Activated CD8-positive, alpha-beta memory T cell treated with anti-CD3 and anti-CD28 coated beads, Interleukin-2, amount 50 U/mL, for 4 hours (primary cell): ENCODE results near the gene DLG2.

Experiments
- DNase-seq: peaks from one replicate; pipeline ENCODE4 v3.0.0-alpha.2; 2020

Gene DLG2

DNA sequence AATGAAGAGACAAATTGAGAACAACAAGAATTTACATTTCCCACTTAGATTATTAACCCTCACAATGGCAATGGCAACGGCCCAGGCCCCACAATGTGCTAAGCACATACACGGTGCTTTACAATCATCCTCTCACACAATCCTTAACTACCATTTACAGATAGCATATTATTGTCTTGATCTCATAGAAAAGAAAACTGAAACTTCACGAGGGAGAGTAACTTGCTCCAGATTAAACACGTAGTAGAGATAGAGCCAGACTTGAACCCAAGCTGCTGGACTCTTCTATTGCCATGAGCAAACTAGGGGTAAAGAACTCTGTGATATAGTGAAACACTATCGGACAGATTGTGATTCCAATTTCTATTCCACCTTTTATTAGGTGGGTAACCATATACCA, 665.1 kb downstream of the DLG2 start:
- DNase-seq, result no peak

- no peak for DNase-seq
Observed at GRCh38 chr11:84958295-84958694, 668.8 kb downstream of the DLG2 start.

DNA sequence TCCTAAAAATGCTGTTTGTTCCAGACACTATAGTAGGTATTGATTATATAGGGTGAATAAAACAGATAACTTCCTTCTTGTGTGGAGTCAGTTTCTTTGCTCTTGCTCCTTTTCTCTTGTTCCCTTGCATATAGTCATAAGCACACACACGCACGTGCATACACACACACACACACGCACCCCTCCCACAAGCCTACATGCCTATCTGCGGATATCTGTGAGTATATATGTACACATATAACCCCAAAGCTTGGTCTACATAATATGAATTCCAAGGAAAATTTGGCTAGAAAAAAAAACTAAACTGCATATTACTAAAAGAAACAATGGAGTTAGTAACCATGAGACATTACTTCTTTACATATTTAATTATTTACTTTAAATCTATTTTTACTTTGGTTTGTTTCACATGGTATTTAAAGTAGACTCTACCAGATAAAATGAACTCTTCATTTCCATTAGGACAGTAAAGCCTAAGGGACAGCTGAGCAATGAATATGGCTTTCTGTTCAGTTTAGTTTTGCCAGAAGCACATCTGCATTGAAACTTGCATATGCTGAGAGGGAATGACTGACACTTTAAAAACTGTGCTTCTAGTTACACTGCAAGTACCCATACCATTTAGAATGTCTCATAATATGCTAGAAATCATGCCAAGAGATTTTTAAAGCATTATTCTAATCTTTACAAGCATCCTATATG, 676.4 kb downstream of the DLG2 start:
- no peak for DNase-seq

GRCh38 chr11:84947970-84948580, 679.1 kb downstream of the DLG2 start:
- no peak for DNase-seq

GRCh38 chr11:84947070-84947469, 680.1 kb downstream of the DLG2 start:
- DNase-seq, result no peak

GRCh38 chr11:84930863-84931262, 696.3 kb downstream of the DLG2 start:
- DNase-seq, result no peak

GRCh38 chr11:84929738-84930137, 697.4 kb downstream of the DLG2 start:
- no peak for DNase-seq

DNA sequence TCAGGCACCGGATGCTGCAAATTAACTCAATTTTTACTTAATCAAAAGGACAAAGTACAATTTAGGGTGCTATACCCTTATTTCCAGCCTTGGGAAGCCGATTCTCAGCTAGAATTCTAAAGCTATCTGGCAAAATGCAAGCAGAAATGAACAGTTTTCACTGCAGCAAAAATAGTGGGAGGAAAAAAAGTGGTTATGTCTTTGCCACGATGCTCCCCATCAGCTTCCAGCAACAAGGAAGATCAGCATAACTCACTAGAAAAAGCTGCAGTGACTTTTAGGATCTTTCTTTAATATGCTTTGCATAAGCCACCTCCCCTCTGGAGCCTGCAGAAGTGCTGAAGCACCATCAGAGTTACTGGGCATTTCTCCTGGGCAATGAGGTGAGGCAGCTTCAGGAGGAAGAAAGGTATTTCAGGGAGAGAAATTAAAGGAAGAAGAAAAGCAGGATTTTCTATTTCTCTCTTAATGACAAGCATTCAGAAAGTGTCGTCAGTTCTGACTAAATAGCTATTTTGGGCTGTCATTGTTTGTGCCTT, 702.9 kb downstream of the DLG2 start:
- no peak for DNase-seq

- DNase-seq, result no peak
Observed at GRCh38 chr11:84923489-84923888, 703.7 kb downstream of the DLG2 start.

- DNase-seq, result no peak
Observed at GRCh38 chr11:84922836-84923235, 704.3 kb downstream of the DLG2 start.

GRCh38 chr11:84922212-84922805, 704.8 kb downstream of the DLG2 start:
- DNase-seq, result no peak

DNA sequence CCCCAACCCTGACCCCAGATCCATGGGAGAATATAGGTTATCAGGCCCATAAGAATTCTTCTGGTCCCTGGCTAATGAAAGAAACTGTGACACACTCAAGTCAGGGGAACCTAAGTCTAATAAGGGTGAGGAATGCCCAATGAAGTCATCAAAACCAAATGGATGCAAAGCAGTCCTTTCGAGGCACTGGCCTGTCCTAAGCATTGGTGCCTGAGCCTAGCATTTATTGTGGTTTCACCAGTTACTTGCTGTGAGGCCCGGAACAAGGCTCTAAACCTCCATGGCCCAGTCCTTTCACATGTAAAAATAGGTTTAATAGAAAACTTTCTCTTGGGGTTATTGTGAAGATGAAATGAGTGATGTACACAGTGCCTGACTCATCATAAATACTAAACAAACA, 712.6 kb downstream of the DLG2 start:
- no peak for DNase-seq

DNA sequence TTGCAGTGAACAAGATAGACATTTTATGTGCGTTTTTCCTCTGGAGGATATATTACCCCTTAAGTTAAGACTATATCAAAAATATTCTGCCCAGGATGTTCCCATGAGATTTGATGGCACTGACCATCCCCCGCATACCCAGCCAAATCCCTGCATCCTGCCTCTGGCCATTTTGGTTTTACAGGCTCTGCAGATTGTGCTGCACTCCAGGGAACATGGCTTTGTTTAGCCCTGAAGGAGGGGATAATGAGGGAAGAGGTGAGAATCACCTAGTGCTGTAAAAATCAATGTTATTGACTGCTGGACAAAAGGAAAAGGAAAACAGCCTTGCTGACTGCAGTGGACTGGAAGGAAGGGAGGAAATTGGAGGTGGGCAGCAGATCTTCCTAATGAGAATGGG, 717.4 kb downstream of the DLG2 start:
- no peak for DNase-seq

GRCh38 chr11:84906995-84907394, 720.1 kb downstream of the DLG2 start:
- no peak for DNase-seq

DNA sequence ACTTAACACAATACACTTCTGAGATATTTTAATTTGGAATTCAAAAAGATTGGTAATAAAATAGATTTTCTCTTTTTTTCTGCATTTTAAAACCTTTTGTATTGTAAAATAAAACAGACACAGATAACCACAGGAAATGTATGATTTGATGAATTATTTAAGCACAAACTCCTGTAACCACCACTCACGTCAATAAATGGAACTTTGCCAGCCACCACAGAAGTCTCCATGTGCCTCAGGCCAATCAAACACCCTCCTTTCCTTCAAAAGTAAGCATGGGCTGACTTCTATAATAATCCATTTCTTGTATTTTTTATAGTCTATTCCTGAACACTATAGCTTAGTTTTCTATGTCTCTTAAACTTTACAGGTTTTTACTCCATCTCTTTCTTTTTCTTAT, 721.7 kb downstream of the DLG2 start:
- DNase-seq, result no peak

DNA sequence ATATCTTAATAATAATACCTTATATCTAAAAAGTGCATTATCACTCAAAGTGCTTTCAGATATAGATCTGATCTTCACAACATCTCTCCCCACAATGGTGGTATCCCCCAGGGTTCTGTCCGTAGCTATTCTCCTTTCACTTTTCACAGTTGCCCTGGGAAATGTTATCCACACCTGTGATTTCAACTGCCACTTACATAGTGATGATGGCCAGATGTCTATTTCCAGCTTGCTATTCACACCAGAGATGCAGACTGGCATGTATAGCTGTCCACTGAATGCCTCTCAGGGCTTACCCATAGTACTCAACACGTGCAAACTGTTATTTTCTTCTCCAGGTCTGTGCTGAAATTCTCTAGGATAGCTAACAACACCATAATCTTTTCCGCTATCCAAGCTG, 724.7 kb downstream of the DLG2 start:
- no peak for DNase-seq

DNA sequence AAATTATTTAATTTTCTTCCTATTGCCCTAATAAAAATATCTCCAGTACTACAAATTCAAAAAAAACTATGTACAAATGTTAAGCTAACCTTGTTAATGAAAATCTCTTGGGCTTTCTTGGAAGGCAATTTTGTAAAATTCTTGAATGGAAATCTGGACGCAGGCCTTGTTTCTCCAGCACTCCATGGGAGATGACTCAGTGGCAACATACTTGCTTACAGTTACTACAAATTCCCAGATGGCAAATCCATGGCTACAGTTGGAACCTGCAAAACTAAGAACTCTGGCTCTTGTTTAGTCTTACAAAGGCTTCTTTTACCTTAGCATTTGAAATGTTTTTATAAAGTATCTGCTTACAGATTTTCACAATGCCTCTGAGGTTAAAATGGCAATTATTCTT, 725.2 kb downstream of the DLG2 start:
- no peak for DNase-seq

DNA sequence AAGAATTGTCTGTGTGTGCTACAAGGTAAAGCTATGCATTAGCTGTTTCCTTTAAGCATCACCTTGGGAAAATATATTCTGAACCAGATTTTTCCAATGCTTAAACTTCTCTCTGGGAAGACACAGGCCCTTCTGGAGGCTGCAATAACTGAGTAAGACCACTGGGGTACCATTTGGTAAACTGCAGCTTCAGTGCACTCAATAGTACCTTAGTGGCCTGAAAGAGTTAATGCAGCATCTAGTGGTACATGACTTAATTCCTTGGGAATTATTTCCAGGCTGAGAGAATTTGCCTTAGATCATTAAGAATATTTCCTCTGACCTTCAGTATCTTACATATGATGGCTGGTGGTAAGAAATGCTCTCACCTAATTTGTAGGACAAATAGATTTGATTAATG, 727.4 kb downstream of the DLG2 start:
- no peak for DNase-seq

DNA sequence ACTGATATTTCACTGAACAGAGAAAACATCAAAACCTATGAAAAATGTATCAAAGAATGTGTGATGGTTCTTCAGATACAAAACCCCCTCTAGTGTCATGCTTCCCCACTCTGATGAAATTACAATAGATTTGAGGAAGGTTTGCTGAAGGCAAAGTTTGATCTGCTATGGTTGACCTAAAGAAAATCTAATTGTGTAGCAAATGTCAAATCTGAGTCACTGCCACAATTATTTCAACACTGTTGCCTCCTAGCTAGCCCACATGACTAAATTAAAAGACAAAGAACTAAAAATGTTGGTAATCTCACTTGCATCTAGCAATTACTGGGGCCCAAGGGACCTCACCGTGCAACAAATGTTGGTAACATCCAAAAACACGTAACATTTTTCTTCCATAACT, 728.0 kb downstream of the DLG2 start:
- no peak for DNase-seq

GRCh38 chr11:84894666-84895065, 732.5 kb downstream of the DLG2 start:
- DNase-seq, result no peak

- no peak for DNase-seq
Observed at GRCh38 chr11:84890676-84891075, 736.5 kb downstream of the DLG2 start.

GRCh38 chr11:84889556-84889955, 737.6 kb downstream of the DLG2 start:
- no peak for DNase-seq

DNA sequence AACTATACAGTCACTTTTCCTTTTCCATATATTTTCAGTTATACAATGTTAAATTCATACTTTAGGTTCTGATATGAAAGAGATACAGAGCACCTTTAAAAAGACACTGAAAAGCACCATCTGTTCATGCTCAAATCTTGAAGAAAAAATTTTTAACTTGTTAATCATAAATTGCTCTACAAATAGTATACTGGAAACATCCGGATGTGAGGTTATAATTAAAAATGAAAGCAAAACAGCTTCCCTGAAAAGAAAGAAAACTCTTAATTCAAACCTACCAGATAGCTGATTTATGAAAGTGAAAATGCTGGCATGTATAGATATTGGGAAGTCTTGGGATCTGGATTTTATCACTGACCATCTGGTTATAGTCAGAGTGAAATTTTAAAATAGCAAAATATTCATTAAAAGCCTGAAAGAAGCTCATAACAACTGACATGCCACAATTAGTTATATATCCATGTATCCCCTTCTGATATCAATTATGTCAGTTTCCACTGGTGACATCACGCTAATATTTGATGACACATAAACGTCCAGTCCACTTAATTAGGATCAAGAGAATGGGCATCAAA, 740.0 kb downstream of the DLG2 start:
- no peak for DNase-seq

DNA sequence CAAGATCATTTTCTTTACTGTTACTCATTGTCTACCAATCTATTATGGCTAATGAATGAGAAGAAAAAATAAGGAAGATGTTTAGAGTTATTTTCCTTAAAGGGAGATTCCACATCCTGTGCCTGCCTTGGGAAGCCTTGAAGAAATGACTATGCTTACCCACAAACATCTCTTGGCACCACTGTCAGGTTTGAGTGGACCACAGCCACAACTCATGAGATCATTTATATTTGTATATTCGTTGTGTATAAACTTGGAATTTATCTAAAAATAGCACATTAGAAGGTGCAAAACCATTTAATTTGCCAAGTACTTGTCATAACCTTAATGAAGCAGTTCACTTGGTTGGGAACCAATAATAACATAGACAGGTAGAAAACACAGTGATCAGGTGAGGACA, 740.8 kb downstream of the DLG2 start:
- DNase-seq, result no peak
